ENCODE data around the gene ABCC3.

Gene ABCC3, protein sequence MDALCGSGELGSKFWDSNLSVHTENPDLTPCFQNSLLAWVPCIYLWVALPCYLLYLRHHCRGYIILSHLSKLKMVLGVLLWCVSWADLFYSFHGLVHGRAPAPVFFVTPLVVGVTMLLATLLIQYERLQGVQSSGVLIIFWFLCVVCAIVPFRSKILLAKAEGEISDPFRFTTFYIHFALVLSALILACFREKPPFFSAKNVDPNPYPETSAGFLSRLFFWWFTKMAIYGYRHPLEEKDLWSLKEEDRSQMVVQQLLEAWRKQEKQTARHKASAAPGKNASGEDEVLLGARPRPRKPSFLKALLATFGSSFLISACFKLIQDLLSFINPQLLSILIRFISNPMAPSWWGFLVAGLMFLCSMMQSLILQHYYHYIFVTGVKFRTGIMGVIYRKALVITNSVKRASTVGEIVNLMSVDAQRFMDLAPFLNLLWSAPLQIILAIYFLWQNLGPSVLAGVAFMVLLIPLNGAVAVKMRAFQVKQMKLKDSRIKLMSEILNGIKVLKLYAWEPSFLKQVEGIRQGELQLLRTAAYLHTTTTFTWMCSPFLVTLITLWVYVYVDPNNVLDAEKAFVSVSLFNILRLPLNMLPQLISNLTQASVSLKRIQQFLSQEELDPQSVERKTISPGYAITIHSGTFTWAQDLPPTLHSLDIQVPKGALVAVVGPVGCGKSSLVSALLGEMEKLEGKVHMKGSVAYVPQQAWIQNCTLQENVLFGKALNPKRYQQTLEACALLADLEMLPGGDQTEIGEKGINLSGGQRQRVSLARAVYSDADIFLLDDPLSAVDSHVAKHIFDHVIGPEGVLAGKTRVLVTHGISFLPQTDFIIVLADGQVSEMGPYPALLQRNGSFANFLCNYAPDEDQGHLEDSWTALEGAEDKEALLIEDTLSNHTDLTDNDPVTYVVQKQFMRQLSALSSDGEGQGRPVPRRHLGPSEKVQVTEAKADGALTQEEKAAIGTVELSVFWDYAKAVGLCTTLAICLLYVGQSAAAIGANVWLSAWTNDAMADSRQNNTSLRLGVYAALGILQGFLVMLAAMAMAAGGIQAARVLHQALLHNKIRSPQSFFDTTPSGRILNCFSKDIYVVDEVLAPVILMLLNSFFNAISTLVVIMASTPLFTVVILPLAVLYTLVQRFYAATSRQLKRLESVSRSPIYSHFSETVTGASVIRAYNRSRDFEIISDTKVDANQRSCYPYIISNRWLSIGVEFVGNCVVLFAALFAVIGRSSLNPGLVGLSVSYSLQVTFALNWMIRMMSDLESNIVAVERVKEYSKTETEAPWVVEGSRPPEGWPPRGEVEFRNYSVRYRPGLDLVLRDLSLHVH (N-terminal part only)

GRCh38 chr17:50634224-50634914 is at the start of gene ABCC3:
Gene ABCC3, plus strand, starts transcription at chr17:50634881. Its CDS starts 56 bp downstream, at chr17:50634937.
- ChIA-PET CTCF (no interaction called here), POLR2A (no interaction called here)
- TF ChIP-seq FOXM1 (IDR thresholded peaks at IDR 0.05; ENCODE audit: borderline replicate concordance) (no peak), LEF1 (IDR thresholded peaks at IDR 0.05; ENCODE audit: borderline replicate concordance) (no peak)
- no peak for DNase-seq (ENCODE audit: extremely low spot score)

DNA sequence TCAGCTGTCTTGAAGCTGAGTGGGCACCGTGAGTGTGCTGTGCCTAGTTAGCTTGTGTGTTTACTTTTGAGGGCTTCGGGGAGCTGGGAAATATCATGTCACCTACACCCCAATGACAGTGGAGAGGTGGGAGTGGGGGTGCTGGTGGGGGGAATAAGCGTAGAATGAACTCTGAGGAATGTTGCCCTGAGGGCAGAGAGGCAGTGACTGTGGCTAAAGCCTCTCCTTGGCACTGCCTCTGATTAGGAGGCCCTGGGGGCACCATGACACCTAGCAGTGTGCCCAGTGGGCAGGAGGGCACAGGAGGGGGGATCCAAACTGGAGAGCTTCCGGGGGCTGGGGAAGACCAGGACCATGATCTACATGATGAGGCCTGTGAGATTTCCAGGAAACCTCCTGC is 49.3 kb upstream of the ABCC3 start:
- POLR2A ChIA-PET, result interaction anchor here (0.6 kb wide), 1 partner anchor 35 kb away, joined by 3 read pairs; no protein-coding TSS in a partner anchor

GRCh38 chr17:50585891-50586290 is 48.8 kb upstream of the ABCC3 start:
- TF ChIP-seq ELF4 (IDR thresholded peaks at IDR 0.05), result no peak
- no peak for DNase-seq (ENCODE audit: extremely low spot score)
- ChIA-PET CTCF (no interaction called here), POLR2A (interaction anchor here (0.6 kb wide), 1 partner anchor 34 kb away, joined by 3 read pairs; no protein-coding TSS in a partner anchor)

More for the DNA sequence above, 49.3 kb upstream of the ABCC3 start:
- no peak for TF ChIP-seq CTBP1 (IDR thresholded peaks at IDR 0.05; ENCODE audit: borderline replicate concordance)
- no peak for TF ChIP-seq ZNF384 (IDR thresholded peaks at IDR 0.05)
- no peak for TF ChIP-seq BHLHE40 (IDR thresholded peaks at IDR 0.05; ENCODE audit: borderline replicate concordance)
- no peak for DNase-seq (ENCODE audit: extremely low spot score)
- CTCF ChIA-PET, result no interaction called here

GRCh38 chr17:50586421-50587247 is 48.0 kb upstream of the ABCC3 start:
- ChIA-PET POLR2A (no interaction called here), CTCF (interaction anchor here (0.5 kb wide), 1 partner anchor 32 kb away, joined by 3 read pairs; no protein-coding TSS in a partner anchor)
- no peak for TF ChIP-seq TARDBP (IDR thresholded peaks at IDR 0.05)
- TF ChIP-seq ARNT (IDR thresholded peaks at IDR 0.05), result no peak
- no peak for TF ChIP-seq CTBP1 (IDR thresholded peaks at IDR 0.05; ENCODE audit: borderline replicate concordance)
- no peak for TF ChIP-seq NFRKB (IDR thresholded peaks at IDR 0.05)
- TF ChIP-seq FOXM1 (IDR thresholded peaks at IDR 0.05; ENCODE audit: borderline replicate concordance), result no peak
- TF ChIP-seq FOXK2 (IDR thresholded peaks at IDR 0.05), result no peak
- TF ChIP-seq LEF1 (IDR thresholded peaks at IDR 0.05; ENCODE audit: borderline replicate concordance), result no peak
- no peak for TF ChIP-seq PKNOX1 (IDR thresholded peaks at IDR 0.05)
- no peak for TF ChIP-seq SP1 (IDR thresholded peaks at IDR 0.05)
- TF ChIP-seq ZNF384 (IDR thresholded peaks at IDR 0.05), result no peak
- TF ChIP-seq SUZ12 (IDR thresholded peaks at IDR 0.05), result no peak
- no peak for TF ChIP-seq BHLHE40 (IDR thresholded peaks at IDR 0.05; ENCODE audit: borderline replicate concordance)
- TF ChIP-seq ELF4 (IDR thresholded peaks at IDR 0.05), result no peak
- TF ChIP-seq L3MBTL2 (conservative IDR thresholded peaks at IDR 0.05), result no peak
- no peak for TF ChIP-seq FOXA1 (IDR thresholded peaks at IDR 0.05)
- DNase-seq (ENCODE audit: extremely low spot score), result no peak

GRCh38 chr17:50587571-50587970 is 47.1 kb upstream of the ABCC3 start:
- no peak for DNase-seq (ENCODE audit: extremely low spot score)
- POLR2A ChIA-PET, result no interaction called here
- TF ChIP-seq ZNF384 (IDR thresholded peaks at IDR 0.05) (no peak), PKNOX1 (IDR thresholded peaks at IDR 0.05) (no peak), CTBP1 (IDR thresholded peaks at IDR 0.05; ENCODE audit: borderline replicate concordance) (no peak), NFRKB (IDR thresholded peaks at IDR 0.05) (no peak), ARNT (IDR thresholded peaks at IDR 0.05) (no peak), HDGF (IDR thresholded peaks at IDR 0.05; ENCODE audit: borderline replicate concordance) (no peak), FOXA1 (IDR thresholded peaks at IDR 0.05) (no peak), LEF1 (IDR thresholded peaks at IDR 0.05; ENCODE audit: borderline replicate concordance) (no peak), BHLHE40 (IDR thresholded peaks at IDR 0.05; ENCODE audit: borderline replicate concordance) (no peak), TARDBP (IDR thresholded peaks at IDR 0.05) (no peak), ELF4 (IDR thresholded peaks at IDR 0.05) (no peak), FOXM1 (IDR thresholded peaks at IDR 0.05; ENCODE audit: borderline replicate concordance) (no peak), SUZ12 (IDR thresholded peaks at IDR 0.05) (no peak)
- CTCF ChIA-PET, result no interaction called here

All from HEK293T (cell line).